HG02610 (cell line): Measurements from ENCODE around the gene IL37.

Experiments
- ATAC-seq: cut with Tn5 transposase; IDR thresholded peaks from one replicate; pipeline ENCODE4 v1.9.1; 2021; ENCODE audit warnings: mild to moderate bottlenecking, moderate library complexity; ENCODE audit not compliant: unreplicated experiment

Gene IL37

DNA sequence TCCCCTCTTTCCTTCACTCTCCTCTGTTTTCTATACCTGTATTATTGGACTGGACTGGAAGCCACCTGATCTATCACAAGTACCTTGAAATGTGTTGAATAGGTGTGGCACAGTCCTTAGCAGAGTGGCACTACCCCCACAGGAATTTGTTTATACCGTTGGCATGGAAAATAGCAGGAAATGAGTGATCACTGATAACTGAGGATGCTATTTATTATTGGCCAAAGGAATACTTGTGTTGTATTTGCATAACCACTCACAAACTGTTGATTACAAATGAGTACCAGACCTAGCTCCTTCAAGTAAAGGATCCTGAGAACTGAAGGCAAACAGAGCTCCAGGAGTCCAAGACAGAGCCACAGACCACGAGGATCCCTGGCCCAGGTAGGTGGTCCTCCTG, at the start of gene IL37:
IL37 (plus strand) TSS at position 301 of the 400 bp plus-strand sequence. CDS start 1,848 bp downstream, outside the sequence.
- ATAC-seq, result no peak

DNA sequence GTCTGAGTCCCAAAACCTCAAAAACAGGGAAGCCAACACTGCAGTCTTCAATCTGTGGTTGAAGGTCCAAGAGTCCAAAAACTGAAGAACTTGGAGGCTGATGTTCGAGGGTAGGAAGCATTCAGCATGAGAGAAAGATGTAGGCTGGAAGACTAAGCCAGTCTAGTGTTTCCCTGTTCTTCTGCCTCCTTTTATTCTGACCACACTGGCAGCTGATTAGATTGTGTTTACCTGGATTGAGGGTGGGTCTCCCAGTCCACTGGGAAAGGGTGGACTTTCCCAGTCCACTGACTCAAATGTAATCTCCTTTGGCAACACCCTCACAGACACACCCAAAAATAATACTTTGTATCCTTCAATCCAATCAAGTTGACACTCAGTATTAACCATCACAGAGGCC, 46.9 kb upstream of the IL37 start:
- ATAC-seq, result no peak

- no peak for ATAC-seq
Measured at GRCh38 chr2:112866128-112866835, 44.7 kb upstream of the IL37 start.

DNA sequence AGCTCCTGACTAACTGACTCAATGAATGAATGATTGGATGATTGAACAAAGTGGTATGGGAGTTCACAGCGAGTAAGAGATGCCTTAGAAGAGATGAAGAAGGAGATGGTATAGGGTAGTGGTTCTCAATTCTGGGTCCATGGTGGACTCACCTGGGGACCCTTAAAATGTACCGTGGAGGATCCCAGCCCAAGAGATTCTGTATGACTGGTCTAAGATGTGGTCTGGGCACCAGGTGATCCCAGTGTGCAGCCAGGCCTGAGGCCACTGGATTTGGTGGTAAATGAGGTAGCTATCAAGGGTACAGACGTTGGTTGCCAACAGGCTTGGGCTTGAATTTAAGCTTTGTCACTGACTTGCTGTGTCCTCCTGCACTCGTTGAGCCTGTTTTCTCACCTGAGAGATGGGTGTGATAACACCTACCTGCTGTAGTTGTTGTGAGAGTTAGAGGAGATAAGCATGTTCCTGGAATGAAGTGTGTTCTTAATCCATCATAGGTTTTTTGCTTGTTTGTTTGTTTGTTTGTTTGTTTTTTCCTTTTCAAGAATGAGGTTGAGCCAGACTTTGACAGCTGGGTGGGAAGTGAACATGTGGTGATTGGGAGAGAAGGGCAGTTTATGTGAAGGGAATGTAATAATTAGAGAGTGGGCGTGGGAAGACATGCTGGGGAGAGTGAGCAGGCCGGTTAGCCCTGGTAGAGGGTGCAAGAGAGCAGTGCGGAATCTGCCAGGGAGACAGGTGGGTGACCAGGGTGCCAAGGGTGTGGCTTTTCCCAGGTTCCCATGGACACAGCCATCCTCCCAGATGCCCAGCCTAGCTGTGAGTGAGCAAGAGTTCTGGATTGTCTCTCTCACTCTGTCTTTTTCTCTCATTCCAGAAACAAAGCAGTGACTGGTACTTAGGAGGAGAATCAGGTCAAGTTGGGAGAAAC, 43.0 kb upstream of the IL37 start:
- no peak for ATAC-seq

- ATAC-seq, result no peak
Measured at GRCh38 chr2:112869258-112869842, 41.6 kb upstream of the IL37 start.

GRCh38 chr2:112870841-112871835, 39.8 kb upstream of the IL37 start:
- no peak for ATAC-seq

DNA sequence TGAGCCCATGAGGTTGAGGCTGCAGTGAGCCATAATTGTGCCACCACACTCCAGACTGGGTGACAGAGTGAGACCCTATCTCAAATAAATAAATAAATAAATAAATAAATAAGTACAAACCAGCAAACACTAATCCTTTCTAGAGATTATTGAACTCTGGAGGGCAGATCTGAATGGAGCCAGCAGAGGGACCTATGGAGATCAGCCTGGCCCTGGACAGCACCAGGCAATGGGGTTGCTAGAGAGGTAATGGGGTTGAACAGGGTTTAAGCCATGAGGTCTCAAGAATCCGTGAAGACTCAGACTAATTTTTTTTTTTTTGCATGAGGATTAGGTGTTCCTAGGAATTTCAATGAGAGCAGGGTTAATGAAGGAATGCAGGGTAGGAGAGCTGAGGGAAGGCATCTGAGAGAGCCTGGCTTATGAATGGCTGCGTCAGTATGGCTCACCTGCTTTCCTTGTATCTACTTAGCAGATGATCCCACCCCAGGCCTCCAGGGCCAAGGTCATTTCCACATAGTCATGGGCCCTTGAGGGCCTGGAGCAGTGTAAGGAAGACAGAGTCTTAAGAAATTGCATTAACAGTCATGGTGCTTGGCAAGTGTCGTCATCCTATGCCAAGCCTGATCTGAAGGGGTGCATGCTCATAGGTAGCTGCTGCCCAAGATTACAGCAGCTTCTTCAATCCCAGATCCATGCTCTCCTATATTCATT, 34.6 kb upstream of the IL37 start:
- no peak for ATAC-seq

DNA sequence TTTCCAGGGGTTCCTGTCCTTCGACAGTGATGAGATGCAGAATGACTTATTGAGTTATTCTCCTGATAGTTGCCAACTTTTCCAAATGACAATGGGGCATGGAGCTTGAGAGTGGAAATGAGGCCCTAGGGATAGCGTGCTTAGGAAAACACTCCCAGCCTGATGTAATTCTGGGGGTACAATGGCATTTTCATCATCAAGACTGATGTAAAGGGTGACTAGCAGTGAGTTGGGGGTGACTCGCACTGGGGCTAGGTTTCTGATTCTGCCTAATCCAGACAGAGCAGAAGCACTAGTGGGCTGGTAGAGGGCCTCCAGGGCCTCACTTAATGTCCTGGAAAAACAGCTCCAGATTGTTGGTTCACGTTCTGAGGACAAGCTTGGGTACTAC, 34.0 kb upstream of the IL37 start:
- ATAC-seq, result no peak

DNA sequence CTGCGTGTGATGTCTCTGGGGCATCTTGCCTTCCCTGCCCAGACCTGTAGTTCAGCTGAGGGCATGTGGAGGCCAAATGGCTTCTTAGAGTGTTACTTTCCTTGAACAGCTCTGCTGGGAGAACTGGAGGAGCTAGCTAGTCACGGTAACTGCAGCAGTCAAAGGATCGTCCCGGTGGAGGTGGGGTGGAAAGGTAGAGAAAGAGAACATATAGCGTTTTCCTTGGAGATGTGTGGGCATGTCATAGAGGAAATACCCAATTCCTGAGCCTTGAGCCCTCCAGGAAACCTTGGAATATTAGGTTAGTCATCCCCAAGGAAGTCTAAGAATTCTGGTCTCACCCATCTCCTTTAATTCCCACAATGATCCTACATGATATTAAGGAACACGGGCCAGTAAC, 33.5 kb upstream of the IL37 start:
- no peak for ATAC-seq

DNA sequence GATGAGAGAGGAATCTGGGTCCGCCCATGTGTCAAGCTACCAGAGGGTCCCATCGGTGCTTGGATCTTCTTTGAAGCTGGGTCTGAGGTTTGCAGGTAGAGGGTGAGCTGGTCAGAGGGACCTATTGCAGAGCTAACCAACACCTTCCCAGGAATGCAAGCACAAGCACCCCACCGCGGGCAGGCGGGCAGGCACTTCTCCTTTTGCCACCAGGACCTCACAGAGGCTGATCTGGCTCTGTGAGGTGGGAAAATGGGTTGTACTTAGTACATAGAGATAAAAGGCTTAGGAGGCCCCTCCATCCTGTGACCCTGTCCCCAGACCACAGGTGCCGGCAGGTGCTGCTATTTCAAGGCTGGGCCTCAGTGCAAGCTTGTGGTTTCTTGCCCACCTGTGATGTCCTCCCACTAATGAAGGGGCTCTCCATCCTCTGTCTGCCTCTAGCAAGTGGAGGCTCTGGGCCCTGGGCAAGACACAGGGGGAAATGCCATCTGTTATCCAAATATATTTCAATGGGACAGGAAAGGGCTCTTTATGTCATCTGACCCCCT, 31.4 kb upstream of the IL37 start:
- no peak for ATAC-seq

GRCh38 chr2:112880091-112880531, 30.9 kb upstream of the IL37 start:
- no peak for ATAC-seq

DNA sequence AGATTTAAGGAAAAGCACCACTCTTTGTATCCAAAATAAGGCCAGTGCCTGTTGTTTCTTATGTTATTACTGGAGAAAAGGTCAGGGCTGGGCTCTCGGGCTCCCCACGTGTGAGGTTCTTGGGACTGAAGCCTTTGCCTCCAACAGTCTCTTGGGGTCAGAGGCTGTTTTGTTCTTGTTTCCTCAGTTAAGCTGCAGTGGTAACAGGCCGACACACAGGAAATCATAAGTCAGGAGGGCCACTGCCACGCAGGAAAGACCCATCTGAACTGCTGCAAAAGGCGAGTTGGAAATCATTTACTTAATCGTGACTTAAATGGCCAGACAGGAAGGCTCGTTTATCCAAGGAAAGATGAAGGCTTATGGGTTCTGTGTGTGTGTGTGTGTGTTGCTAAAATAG, 30.3 kb upstream of the IL37 start:
- ATAC-seq, result no peak

- ATAC-seq, result peak; percentile 90
Measured at GRCh38 chr2:112881217-112881985, 29.6 kb upstream of the IL37 start.

DNA sequence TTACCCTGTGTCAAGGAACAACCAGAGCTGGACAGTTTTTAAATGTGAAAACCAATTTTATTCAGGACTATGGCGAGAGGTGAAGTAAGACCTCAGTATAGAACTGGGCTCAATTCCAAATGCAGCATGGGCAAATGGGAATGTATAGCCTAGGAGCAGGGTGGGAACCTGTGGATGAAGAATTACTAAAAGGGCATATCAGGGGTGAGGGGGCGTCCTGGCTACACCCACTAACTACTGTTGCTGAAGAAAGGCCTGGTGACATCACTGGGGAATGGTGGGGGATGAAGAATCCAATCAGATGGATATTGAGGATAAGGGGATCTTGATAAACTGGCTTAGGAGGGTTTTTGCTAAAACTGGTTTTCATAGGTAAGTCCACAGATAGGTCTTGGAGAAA, 27.3 kb upstream of the IL37 start:
- no peak for ATAC-seq

DNA sequence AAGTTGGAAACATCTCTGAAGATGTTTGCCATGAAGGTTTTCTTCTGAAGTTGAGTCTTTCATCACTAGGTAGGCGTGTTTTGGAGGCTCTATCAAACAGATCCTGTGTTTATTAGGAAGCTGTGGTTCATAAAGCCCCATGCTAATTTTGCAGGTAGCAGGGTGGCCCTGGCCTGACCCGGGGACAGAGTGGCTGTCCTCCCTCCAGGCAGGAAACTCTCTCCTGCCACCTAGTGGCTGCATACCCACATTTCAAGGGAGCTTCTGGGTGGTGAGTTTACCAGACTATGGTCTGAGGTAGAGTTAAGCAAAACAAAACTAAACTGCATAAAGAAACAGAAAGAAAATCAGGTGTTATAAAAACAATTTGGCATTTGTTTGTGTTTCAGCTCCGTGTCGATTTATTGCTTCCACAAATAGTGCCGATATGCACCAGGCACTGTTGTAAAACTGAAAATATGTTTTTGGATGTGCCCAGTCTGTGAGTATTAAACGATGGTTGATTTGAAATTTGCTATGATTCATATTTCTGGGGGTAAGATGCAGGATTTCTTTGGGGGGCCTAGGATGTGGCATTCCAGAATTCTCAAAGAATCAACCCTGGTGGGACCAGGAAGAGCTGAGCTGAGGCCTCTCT, 26.0 kb upstream of the IL37 start:
- ATAC-seq, result peak; percentile 52

DNA sequence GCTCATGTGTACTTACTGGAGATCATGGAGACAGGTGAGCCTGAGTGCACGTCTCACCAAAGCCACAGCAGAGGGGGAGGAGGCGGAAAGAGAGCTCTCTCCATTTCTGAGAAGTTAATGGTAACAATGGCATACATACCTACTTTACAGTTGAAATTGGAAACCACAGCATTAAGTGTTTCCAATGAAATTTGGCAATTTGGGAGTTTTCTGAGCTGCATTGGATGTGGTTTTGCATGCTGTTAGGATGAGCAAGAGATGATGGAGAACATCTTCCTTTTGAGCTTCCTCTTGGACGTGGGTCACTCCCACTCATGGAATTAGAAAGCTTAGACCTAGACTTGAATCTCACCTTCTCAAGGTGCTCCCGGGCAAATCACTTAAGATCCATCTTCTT, 25.5 kb upstream of the IL37 start:
- no peak for ATAC-seq

GRCh38 chr2:112886291-112886690, 24.7 kb upstream of the IL37 start:
- ATAC-seq, result no peak
